IMR-90 (cell line): ENCODE data around the gene DHRS7B. TPM values are rescaled to one million over a fixed set of nuclear protein-coding genes. Genes with fewer than 3 reads are reported as not detected.

Source experiments
- ATAC-seq: fragments of 200-7000 bp; cut with Tn5 transposase; 2 replicates; pipeline ENCODE4 v1.9.1; 2020; ENCODE audit warnings: low read depth, mild to moderate bottlenecking, moderate library complexity
- BruUV-seq: library from RNA; stranded (reverse); fragments of 400-500 nt; replicated peaks from 2 replicates; lab custom pipeline; 2021; lab: Mats Ljungman, UMichigan
- CTCF ChIA-PET: fragments of 300-600 bp; formaldehyde crosslinking; extraction: SDS; loops from one replicate; lab custom pipeline; 2021; ENCODE audit warnings: antibody characterized with exemption; lab: Yijun Ruan, JAX
- POLR2A ChIA-PET: fragments of 300-600 bp; sonication (Branson Sonifier 250); formaldehyde crosslinking; loops from one replicate; lab custom pipeline; 2022; ENCODE audit warnings: antibody characterized with exemption; ENCODE audit not compliant: unreplicated experiment; lab: Charles Lee
- DNase-seq: peaks from one replicate; pipeline ENCODE4 v3.0.0; 2013
- H2AFZ ChIP-seq: replicated peaks from 2 replicates; pipeline ENCODE3; 2013; ENCODE audit warnings: low read length, mild to moderate bottlenecking; ENCODE audit not compliant: poor library complexity
- H2AK5ac ChIP-seq: 2 replicates; pipeline ENCODE4 v1.6.1; 2013; ENCODE audit warnings: low read depth, low read length, inconsistent platforms
- H2AK9ac ChIP-seq: replicated peaks from 2 replicates; pipeline ENCODE3; 2013; ENCODE audit warnings: mild to moderate bottlenecking, low read depth, low read length, moderate library complexity; ENCODE audit not compliant: poor library complexity
- H2BK120ac ChIP-seq: 2 replicates; pipeline ENCODE4 v1.6.1; 2013; ENCODE audit warnings: low read depth, low read length, inconsistent platforms
- H2BK15ac ChIP-seq: 3 replicates; pipeline ENCODE4 v1.6.1; 2013; ENCODE audit warnings: low read depth, low read length, inconsistent platforms
- H2BK20ac ChIP-seq: 2 replicates; pipeline ENCODE4 v1.6.1; 2013; ENCODE audit warnings: low read depth, mild to moderate bottlenecking, inconsistent platforms, low read length, moderate library complexity
- H2BK5ac ChIP-seq: 2 replicates; pipeline ENCODE4 v1.6.1; 2013; ENCODE audit warnings: mild to moderate bottlenecking, low read depth, low read length, inconsistent platforms; ENCODE audit not compliant: poor library complexity, severe bottlenecking
- H3K14ac ChIP-seq: replicated peaks from 2 replicates; pipeline ENCODE4 v1.6.1; 2013; ENCODE audit warnings: low read depth, low read length, inconsistent platforms
- H3K18ac ChIP-seq: 2 replicates; pipeline ENCODE4 v1.6.1; 2013; ENCODE audit warnings: low read depth, low read length, control low read depth
- H3K23ac ChIP-seq: 2 replicates; pipeline ENCODE4 v1.6.1; 2013; ENCODE audit warnings: low read depth, low read length, inconsistent platforms
- H3K27ac ChIP-seq: 2 replicates; pipeline ENCODE4 v1.5.1; 2013; ENCODE audit warnings: mild to moderate bottlenecking, control low read depth, low read length; ENCODE audit not compliant: insufficient read depth
- H3K27me3 ChIP-seq: 2 replicates; pipeline ENCODE4 v1.6.1; 2013; ENCODE audit warnings: low read length; ENCODE audit not compliant: control insufficient read depth, insufficient read depth
- H3K36me3 ChIP-seq: 2 replicates; pipeline ENCODE4 v1.6.1; 2013; ENCODE audit warnings: low read length, mixed read lengths; ENCODE audit not compliant: control insufficient read depth, insufficient read depth
- H3K4ac ChIP-seq: 2 replicates; pipeline ENCODE4 v1.6.1; 2013; ENCODE audit warnings: low read depth, low read length, inconsistent platforms
- H3K4me1 ChIP-seq: 2 replicates; pipeline ENCODE4 v1.6.1; 2013; ENCODE audit warnings: low read length, mixed read lengths; ENCODE audit not compliant: control insufficient read depth, insufficient read depth
- H3K4me2 ChIP-seq: 2 replicates; pipeline ENCODE4 v1.6.1; 2013; ENCODE audit warnings: low read depth, mild to moderate bottlenecking, control low read depth, low read length, moderate library complexity
- H3K4me3 ChIP-seq: 2 replicates; pipeline ENCODE4 v1.5.1; 2013; ENCODE audit warnings: low read depth, mild to moderate bottlenecking, control low read depth, low read length, moderate library complexity; ENCODE audit not compliant: insufficient read depth
- H3K56ac ChIP-seq: 2 replicates; pipeline ENCODE4 v1.6.1; 2013; ENCODE audit warnings: low read length, inconsistent platforms; ENCODE audit not compliant: insufficient read depth; ENCODE audit errors: extremely low read depth
- H3K79me1 ChIP-seq, 2 experiments: 2 replicates each; pipeline ENCODE4 v1.6.1; 2013; ENCODE audit warnings: low read length in 2 of 2, inconsistent platforms in 1 of 2, low read depth in 1 of 2
- H3K9ac ChIP-seq: 2 replicates; pipeline ENCODE4 v1.6.1; 2013; ENCODE audit warnings: low read depth, low read length, control low read depth
- H3K9me1 ChIP-seq: 2 replicates; pipeline ENCODE4 v1.6.1; 2013; ENCODE audit warnings: low read length, inconsistent platforms; ENCODE audit not compliant: insufficient read depth
- H3K9me3 ChIP-seq: 2 replicates; pipeline ENCODE4 v1.6.1; 2013; ENCODE audit warnings: low read length; ENCODE audit not compliant: control insufficient read depth, insufficient read depth
- H4K20me1 ChIP-seq: 2 replicates; pipeline ENCODE4 v1.6.1; 2013; ENCODE audit warnings: low read length, inconsistent platforms; ENCODE audit not compliant: insufficient read depth
- H4K5ac ChIP-seq: 2 replicates; pipeline ENCODE4 v1.6.1; 2013; ENCODE audit warnings: mild to moderate bottlenecking, low read depth, low read length, control low read depth
- H4K8ac ChIP-seq, 2 experiments: 2 replicates each; pipeline ENCODE4 v1.6.1; 2013; ENCODE audit warnings: low read depth in 2 of 2, low read length in 2 of 2, control low read depth in 1 of 2, inconsistent platforms in 1 of 2
- H4K91ac ChIP-seq: 2 replicates; pipeline ENCODE4 v1.6.1; 2013; ENCODE audit warnings: low read depth, low read length, inconsistent platforms; ENCODE audit not compliant: insufficient read depth
- CEBPB ChIP-seq: IDR thresholded peaks from 2 replicates; pipeline ENCODE4 v1.6.1; 2012; ENCODE audit warnings: low read depth, low read length, improper control_type of control experiment
- CHD1 ChIP-seq: IDR thresholded peaks from 2 replicates; pipeline ENCODE4 v1.6.1; 2012; ENCODE audit warnings: low read depth, low read length, improper control_type of control experiment
- CTCF ChIP-seq: conservative IDR thresholded peaks from 2 replicates; pipeline ENCODE4 v1.5.1; 2012; ENCODE audit warnings: mild to moderate bottlenecking, low read depth, low read length, improper control_type of control experiment
- ELK1 ChIP-seq: fragments of 150-350 bp; IDR thresholded peaks from 2 replicates; pipeline ENCODE4 v1.6.1; 2016; ENCODE audit warnings: low read depth, mild to moderate bottlenecking, low read length, moderate library complexity, borderline replicate concordance
- FOS ChIP-seq: fragments of 150-350 bp; IDR thresholded peaks from 2 replicates; pipeline ENCODE4 v1.6.1; 2016; ENCODE audit warnings: low read depth, low read length
- MAZ ChIP-seq: IDR thresholded peaks from 2 replicates; pipeline ENCODE4 v1.6.1; 2012; ENCODE audit warnings: low read depth, mild to moderate bottlenecking, low read length, improper control_type of control experiment, moderate library complexity, borderline replicate concordance
- MXI1 ChIP-seq: IDR thresholded peaks from 2 replicates; pipeline ENCODE4 v1.6.1; 2012; ENCODE audit warnings: low read depth, mild to moderate bottlenecking, low read length, moderate library complexity, borderline replicate concordance
- NFE2L2 ChIP-seq: fragments of 150-350 bp; IDR thresholded peaks from 2 replicates; pipeline ENCODE4 v1.6.1; 2016; ENCODE audit warnings: low read depth, mild to moderate bottlenecking, low read length
- POLR2A ChIP-seq: IDR thresholded peaks from 2 replicates; pipeline ENCODE4 v1.6.1; 2012; ENCODE audit warnings: mild to moderate bottlenecking, low read depth, low read length
- RAD21 ChIP-seq: IDR thresholded peaks from 2 replicates; pipeline ENCODE4 v1.6.1; 2012; ENCODE audit warnings: low read length, improper control_type of control experiment
- RCOR1 ChIP-seq: IDR thresholded peaks from 2 replicates; pipeline ENCODE4 v1.6.1; 2012; ENCODE audit warnings: mild to moderate bottlenecking, low read length, improper control_type of control experiment; ENCODE audit not compliant: insufficient replicate concordance
- RFX5 ChIP-seq: IDR thresholded peaks from 2 replicates; pipeline ENCODE4 v1.8.0; 2012; ENCODE audit warnings: low read depth, mild to moderate bottlenecking, low read length, moderate library complexity
- SMC3 ChIP-seq: fragments of 150-350 bp; IDR thresholded peaks from 2 replicates; pipeline ENCODE4 v1.6.1; 2016; ENCODE audit warnings: low read depth, mild to moderate bottlenecking, antibody characterized with exemption, low read length, moderate library complexity
- USF2 ChIP-seq: fragments of 150-350 bp; IDR thresholded peaks from 2 replicates; pipeline ENCODE4 v1.6.1; 2017; ENCODE audit warnings: mild to moderate bottlenecking, antibody characterized with exemption, low read length, low read depth
- WGBS, 2 experiments: methylation state at CpG; one replicate each; pipeline versions ENCODE4 v1.1.5 to v1.1.7; 2013; ENCODE audit warnings: missing lambda C conversion rate in 2 of 2; ENCODE audit not compliant: insufficient read length in 1 of 2; ENCODE audit errors: extremely low coverage in 2 of 2; 5-methylcytosine and 5-hydroxymethylcytosine counted together
- dilution Hi-C: fragments of 300-500 bp; cut with HindIII; formaldehyde crosslinking; loops from one replicate; pipeline ENCODE4 v1.14.3; 2018; ENCODE audit warnings: low sequenced_read_pairs; ENCODE audit not compliant: unreplicated experiment
- in situ Hi-C: fragments of 300-500 bp; cut with MboI; formaldehyde crosslinking; loops from 3 replicates; pipeline ENCODE4 v1.14.3; 2019; ENCODE audit warnings: low sequenced_read_pairs, inconsistent platforms, mixed read lengths
- intact Hi-C: fragments of 100-400 bp; cut with micrococcal nuclease; formaldehyde crosslinking; loops from 2 replicates; pipeline ENCODE4 v1.10.0; 2022
- polyA plus RNA-seq, 3 experiments: library from polyadenylated mRNA; depleted of rRNA; stranded (reverse); fragments of >200 nt; gene quantifications; 2 replicates each; pipeline ENCODE4 v1.2.3, GENCODE V29; 2012; ENCODE audit warnings: low replicate concordance in 1 of 3
- total RNA-seq: library from RNA; depleted of rRNA; stranded (reverse); fragments of >200 nt; gene quantifications from 2 replicates; pipeline ENCODE4 v1.2.3, GENCODE V29; 2012

DHRS7B gene
- total and polyA plus RNA-seq, 2 of the 4 experiments (the other 2 are of a cell fraction) = 24.4 to 34.4 TPM

GRCh38 chr17:21141331-21141730 is 14.6 kb downstream of the DHRS7B start:
- ATAC-seq (no peak), DNase-seq (no peak)
- intact Hi-C loops = no loop called here
- dilution Hi-C loops = no loop called here
- ChIA-PET POLR2A (interaction anchor here (0.6 kb wide), 1 partner anchor 63 kb away, joined by 3 read pairs; no protein-coding TSS in a partner anchor), CTCF (no interaction called here)
- no peak overlapping the region for H4K8ac ChIP-seq
- H2AFZ ChIP-seq = no peak overlapping the region
- no peaks in the 10 kb centered on the region for H3K36me3 ChIP-seq
- no peak overlapping the region for H3K14ac ChIP-seq
- H4K5ac ChIP-seq = no peak overlapping the region
- no peak overlapping the region for H3K18ac ChIP-seq
- no CpG with 5 or more reads among the region's 2 CpGs for WGBS, 2 experiments
- no peak overlapping the region for H2BK20ac ChIP-seq
- no peak overlapping the region for H3K27ac ChIP-seq
- H2AK5ac ChIP-seq = no peak overlapping the region
- no peaks in the 10 kb centered on the region for H3K4me1 ChIP-seq
- H3K4ac ChIP-seq = no peak overlapping the region
- H2BK15ac ChIP-seq = no peak overlapping the region
- H3K4me2 ChIP-seq = no peak overlapping the region
- H3K56ac ChIP-seq = no peak overlapping the region
- H3K9ac ChIP-seq = no peak overlapping the region
- H4K20me1 ChIP-seq = no peaks in the 10 kb centered on the region
- no peaks in the 10 kb centered on the region for H3K9me1 ChIP-seq
- no peak overlapping the region for H4K91ac ChIP-seq
- H2BK5ac ChIP-seq = no peak overlapping the region
- no peak overlapping the region for H2BK120ac ChIP-seq
- in situ Hi-C loops = no loop called here
- H3K27me3 ChIP-seq = no peaks in the 10 kb centered on the region
- H2AK9ac ChIP-seq = no peak overlapping the region
- peaks cover 2% of the 10 kb centered on the region; the same call in 1 of the 2 replicates for H3K9me3 ChIP-seq
- peaks cover 0 to 6% of the 10 kb centered on the region in 2 experiments; a peak in 1 of 4 replicates for H3K79me1 ChIP-seq
- TF ChIP-seq POLR2A (no peak), NFE2L2 (no peak), RFX5 (no peak), CHD1 (no peak), FOS (no peak), MXI1 (no peak), RCOR1 (no peak), CTCF (no peak), ELK1 (no peak), USF2 (no peak), MAZ (no peak), RAD21 (no peak), CEBPB (no peak), SMC3 (no peak)
- no TSS peak for BruUV-seq
- no peak overlapping the region for H3K4me3 ChIP-seq
- no peak overlapping the region for H3K23ac ChIP-seq
